DMS53 (cell line): ENCODE results near the gene KLF6.

ENCODE experiments used
- DNase-seq: peaks from one replicate; lab custom pipeline; 2025; lab: John Stamatoyannopoulos, UW

Gene KLF6

GRCh38 chr10:3774814-3775695, 10.0 kb downstream of the KLF6 start:
- DNase-seq = peak; percentile 52

GRCh38 chr10:3774018-3774813, 10.8 kb downstream of the KLF6 start:
- DNase-seq = no peak

GRCh38 chr10:3773460-3774017, 11.5 kb downstream of the KLF6 start:
- no peak for DNase-seq

GRCh38 chr10:3772361-3773171, 12.4 kb downstream of the KLF6 start:
- no peak for DNase-seq

GRCh38 chr10:3770611-3771110, 14.3 kb downstream of the KLF6 start:
- DNase-seq = no peak

- DNase-seq = no peak
These were observed 15.5 kb downstream of the KLF6 start for GRCh38 chr10:3769556-3769955.

GRCh38 chr10:3766046-3766756, 18.8 kb downstream of the KLF6 start:
- DNase-seq = no peak

GRCh38 chr10:3765146-3765545, 19.9 kb downstream of the KLF6 start:
- DNase-seq = no peak

- no peak for DNase-seq
These were observed 20.3 kb downstream of the KLF6 start for GRCh38 chr10:3764626-3765112.

GRCh38 chr10:3763852-3764625, 21.0 kb downstream of the KLF6 start:
- DNase-seq = no peak

- DNase-seq = no peak
These were observed 22.0 kb downstream of the KLF6 start for GRCh38 chr10:3763035-3763456.

GRCh38 chr10:3762309-3762708, 22.7 kb downstream of the KLF6 start:
- no peak for DNase-seq

GRCh38 chr10:3761904-3762303, 23.1 kb downstream of the KLF6 start:
- no peak for DNase-seq

GRCh38 chr10:3761021-3761686, 23.9 kb downstream of the KLF6 start:
- DNase-seq = no peak

GRCh38 chr10:3760083-3760482, 24.9 kb downstream of the KLF6 start:
- DNase-seq = no peak

- DNase-seq = no peak
These were observed 25.6 kb downstream of the KLF6 start for GRCh38 chr10:3759397-3759796.

- no peak for DNase-seq
These were observed 26.5 kb downstream of the KLF6 start for GRCh38 chr10:3758491-3758970.

GRCh38 chr10:3757638-3758490, 27.1 kb downstream of the KLF6 start:
- no peak for DNase-seq
